Measurements from ENCODE around the gene SYDE2. TPM values are rescaled to one million over a fixed set of nuclear protein-coding genes. Genes with fewer than 3 reads are reported as not detected.

SYDE2 gene
- total RNA-seq, 6 donors from 2014 or later: 14.3 to 38.5 (median 23.2) TPM

DNA sequence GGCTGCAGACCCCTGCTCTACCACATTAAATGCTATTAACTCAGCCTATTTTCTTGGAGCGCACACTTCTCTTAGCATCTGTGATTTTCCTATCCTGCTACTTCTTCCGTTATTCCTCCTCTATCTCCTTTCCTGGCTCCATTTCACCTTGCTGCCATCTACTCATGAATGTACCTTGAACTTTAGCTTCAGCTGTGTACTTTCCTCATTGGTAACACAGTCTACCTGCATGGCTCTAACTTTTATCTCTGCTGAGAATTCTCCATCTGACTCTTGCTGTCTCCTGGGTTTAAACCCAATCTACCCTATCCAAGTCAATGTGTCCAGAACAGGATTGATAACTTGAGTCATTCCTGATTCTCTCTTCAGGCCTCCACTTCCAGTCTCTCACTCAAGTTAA lies 84.9 kb downstream of the SYDE2 start:
- Histone ChIP-seq H3K4me3 (no peak overlapping the region), H3K27ac (no peak overlapping the region), H3K4me1 (no peaks in the 10 kb centered on the region), H3K36me3 (no peaks in the 10 kb centered on the region), H3K27me3 (no peaks in the 10 kb centered on the region), H3K9me3 (no peaks in the 10 kb centered on the region)
- WGBS, 2 donors: 96 to 98% methylated on average over 2 of the region's 2 CpGs
- TF ChIP-seq POLR2A (IDR thresholded peaks at IDR 0.05) (no peak), EP300 (IDR thresholded peaks at IDR 0.05) (no peak), POLR2AphosphoS5 (IDR thresholded peaks at IDR 0.05) (no peak)
- TF ChIP-seq, protein P1, sequence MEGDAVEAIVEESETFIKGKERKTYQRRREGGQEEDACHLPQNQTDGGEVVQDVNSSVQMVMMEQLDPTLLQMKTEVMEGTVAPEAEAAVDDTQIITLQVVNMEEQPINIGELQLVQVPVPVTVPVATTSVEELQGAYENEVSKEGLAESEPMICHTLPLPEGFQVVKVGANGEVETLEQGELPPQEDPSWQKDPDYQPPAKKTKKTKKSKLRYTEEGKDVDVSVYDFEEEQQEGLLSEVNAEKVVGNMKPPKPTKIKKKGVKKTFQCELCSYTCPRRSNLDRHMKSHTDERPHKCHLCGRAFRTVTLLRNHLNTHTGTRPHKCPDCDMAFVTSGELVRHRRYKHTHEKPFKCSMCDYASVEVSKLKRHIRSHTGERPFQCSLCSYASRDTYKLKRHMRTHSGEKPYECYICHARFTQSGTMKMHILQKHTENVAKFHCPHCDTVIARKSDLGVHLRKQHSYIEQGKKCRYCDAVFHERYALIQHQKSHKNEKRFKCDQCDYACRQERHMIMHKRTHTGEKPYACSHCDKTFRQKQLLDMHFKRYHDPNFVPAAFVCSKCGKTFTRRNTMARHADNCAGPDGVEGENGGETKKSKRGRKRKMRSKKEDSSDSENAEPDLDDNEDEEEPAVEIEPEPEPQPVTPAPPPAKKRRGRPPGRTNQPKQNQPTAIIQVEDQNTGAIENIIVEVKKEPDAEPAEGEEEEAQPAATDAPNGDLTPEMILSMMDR (IDR thresholded peaks at IDR 0.05): no peak
- ATAC-seq (ENCODE audit: low FRiP score in 2 of 2) (no peak), DNase-seq (no peak)

DNA sequence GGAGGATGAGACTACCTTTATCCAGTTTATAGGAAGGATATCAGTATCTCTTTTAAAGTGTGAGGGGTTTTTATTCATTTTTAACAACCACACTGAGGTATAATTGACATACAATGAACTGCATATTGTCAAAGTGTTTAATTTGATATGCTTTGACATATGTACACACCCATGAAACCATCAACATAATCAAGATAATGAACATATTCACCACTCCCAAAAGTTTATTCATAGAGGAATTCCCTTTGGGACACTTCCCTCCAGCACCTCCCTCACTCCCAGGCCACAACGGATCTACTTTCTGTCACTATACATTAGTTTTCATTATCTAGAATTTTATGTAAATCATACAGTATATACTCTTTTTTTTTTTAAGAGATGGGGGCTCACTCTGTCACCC lies 89.1 kb downstream of the SYDE2 start:
- no peak overlapping the region for H3K27ac ChIP-seq
- DNase-seq: no peak
- H3K36me3 ChIP-seq: no peaks in the 10 kb centered on the region
- WGBS, 2 donors: 64 to 72% methylated on average over 1 of the region's 1 CpG
- H3K4me1 ChIP-seq: no peaks in the 10 kb centered on the region
- no peaks in the 10 kb centered on the region for H3K27me3 ChIP-seq
- H3K4me3 ChIP-seq: no peak overlapping the region
- ATAC-seq (ENCODE audit: low FRiP score in 2 of 2): no peak
- no peaks in the 10 kb centered on the region for H3K9me3 ChIP-seq
- TF ChIP-seq EP300 (IDR thresholded peaks at IDR 0.05) (no peak), POLR2AphosphoS5 (IDR thresholded peaks at IDR 0.05) (no peak)
- TF ChIP-seq, protein P1 (IDR thresholded peaks at IDR 0.05): no peak

DNA sequence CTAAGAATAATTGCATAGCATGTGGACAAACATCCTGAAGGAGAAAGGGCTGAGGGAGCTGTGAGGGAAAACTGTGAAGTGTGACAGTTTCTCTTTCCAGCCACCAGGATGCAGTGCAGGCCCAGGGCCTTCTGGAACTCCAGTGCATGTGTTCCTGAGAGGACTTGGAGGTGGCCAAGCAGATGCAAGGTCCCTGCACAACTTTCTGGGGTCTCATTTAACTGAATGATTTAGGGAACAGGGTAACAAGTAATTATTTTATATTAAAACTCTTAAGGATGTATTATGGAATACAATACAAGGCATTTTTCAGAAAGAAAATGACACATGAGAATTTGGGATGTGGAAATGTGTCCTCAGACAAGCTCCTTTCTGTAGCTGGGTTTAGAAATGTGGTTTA lies 91.3 kb downstream of the SYDE2 start:
- peak; percentile 79 to 85 for ATAC-seq (ENCODE audit: low FRiP score in 2 of 2)
- Histone ChIP-seq H3K4me3 (no peak overlapping the region), H3K9me3 (no peaks in the 10 kb centered on the region), H3K27me3 (no peaks in the 10 kb centered on the region), H3K36me3 (no peaks in the 10 kb centered on the region), H3K27ac (no peak overlapping the region), H3K4me1 (no peaks in the 10 kb centered on the region)
- no peak for TF ChIP-seq POLR2A (IDR thresholded peaks at IDR 0.05)
- TF ChIP-seq, protein P1 (IDR thresholded peaks at IDR 0.05): peak; percentile 45 to 82 (median 72)
- TF ChIP-seq EP300 (IDR thresholded peaks at IDR 0.05): no peak
- no peak for TF ChIP-seq POLR2AphosphoS5 (IDR thresholded peaks at IDR 0.05)
- DNase-seq: peak in 1 of 2 donors; percentile 64

Small RNA genes within 50 kb of the gene (small RNA-seq; reads per million reads assigned to genes)
- 0 to 0.43 (median 0.16) reads per million in 4 donors for gene MIR4423

Other genes starting within 250 kb of the SYDE2 start
- gene MCOLN2, start 203.9 kb downstream of the SYDE2 start, total RNA-seq: 10 to 100 TPM in 2 of 6 donors, 1 to 10 TPM in 4; 5.8 to 41.9 (median 7.4) TPM
- gene MCOLN3, start 152.5 kb downstream of the SYDE2 start, total RNA-seq: 10 to 100 TPM in 1 of 6 donors, 1 to 10 TPM in 5; 5.5 to 18.9 (median 5.8) TPM
- 10 to 100 TPM; 12.9 to 89.1 (median 17.9) TPM for gene C1orf52, start 58.6 kb upstream of the SYDE2 start, total RNA-seq
- gene BCL10, start 75.6 kb upstream of the SYDE2 start, total RNA-seq: 10 to 100 TPM; 14.5 to 31.0 (median 20.4) TPM

Data from upper lobe of left lung (tissue), 6 donors.